Adrenal gland (tissue), 5 donors: Measurements from ENCODE around the gene JOSD1.

Experiments used
- POLR2A ChIP-seq, 2 donors: fragments of 450-650 bp; IDR thresholded peaks; one replicate each; pipeline ENCODE4 v1.6.1; 2017; ENCODE audit warnings: antibody characterized with exemption in 2 of 2, mild to moderate bottlenecking in 2 of 2, moderate library complexity in 1 of 2
- TF ChIP-seq, protein P1 (sequence below), 6 experiments: fragments of 450-650 bp in 4 of 6; fragments of 200-600 bp in 2 of 6; sonication (generic) in 1 of 6; IDR thresholded peaks; 1 replicate in 5 of 6; 2 replicates in 1 of 6; pipeline versions ENCODE4 v1.5.1 to v1.8.0; 2016 to 2021; ENCODE audit warnings: antibody characterized with exemption in 6 of 6, mild to moderate bottlenecking in 2 of 6, moderate library complexity in 1 of 6
- donor health status: DM: no; HTN: no; CAD: no.

DNA sequence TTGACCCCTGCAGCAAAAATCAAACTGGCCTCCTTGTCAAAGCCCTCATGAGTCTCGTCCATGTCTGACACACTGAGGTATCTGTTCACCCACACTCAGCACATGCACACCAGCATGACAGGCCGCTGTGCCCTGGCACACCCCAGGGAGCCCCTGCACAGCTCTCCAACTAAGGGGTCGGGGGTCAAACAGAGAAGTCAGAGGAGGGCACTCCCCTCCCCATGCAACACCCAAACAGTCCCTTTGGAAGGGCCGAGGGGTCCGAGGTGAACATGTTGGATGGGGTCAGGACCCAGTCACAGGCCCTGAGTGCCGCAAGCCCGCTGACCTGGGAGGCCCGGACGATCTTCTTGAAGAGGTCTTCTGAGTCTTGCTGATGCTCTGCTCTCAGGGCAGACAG is 40.4 kb upstream of the JOSD1 start:
- TF ChIP-seq, protein P1, sequence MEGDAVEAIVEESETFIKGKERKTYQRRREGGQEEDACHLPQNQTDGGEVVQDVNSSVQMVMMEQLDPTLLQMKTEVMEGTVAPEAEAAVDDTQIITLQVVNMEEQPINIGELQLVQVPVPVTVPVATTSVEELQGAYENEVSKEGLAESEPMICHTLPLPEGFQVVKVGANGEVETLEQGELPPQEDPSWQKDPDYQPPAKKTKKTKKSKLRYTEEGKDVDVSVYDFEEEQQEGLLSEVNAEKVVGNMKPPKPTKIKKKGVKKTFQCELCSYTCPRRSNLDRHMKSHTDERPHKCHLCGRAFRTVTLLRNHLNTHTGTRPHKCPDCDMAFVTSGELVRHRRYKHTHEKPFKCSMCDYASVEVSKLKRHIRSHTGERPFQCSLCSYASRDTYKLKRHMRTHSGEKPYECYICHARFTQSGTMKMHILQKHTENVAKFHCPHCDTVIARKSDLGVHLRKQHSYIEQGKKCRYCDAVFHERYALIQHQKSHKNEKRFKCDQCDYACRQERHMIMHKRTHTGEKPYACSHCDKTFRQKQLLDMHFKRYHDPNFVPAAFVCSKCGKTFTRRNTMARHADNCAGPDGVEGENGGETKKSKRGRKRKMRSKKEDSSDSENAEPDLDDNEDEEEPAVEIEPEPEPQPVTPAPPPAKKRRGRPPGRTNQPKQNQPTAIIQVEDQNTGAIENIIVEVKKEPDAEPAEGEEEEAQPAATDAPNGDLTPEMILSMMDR (IDR thresholded peaks at IDR 0.05), result no peak
- TF ChIP-seq POLR2A (IDR thresholded peaks at IDR 0.05), result no peak
